ENCODE results near the gene TSHZ2.

GRCh38 chr20:53068241-53068640 lies 96.1 kb downstream of the TSHZ2 start:
- TF ChIP-seq, protein P1, sequence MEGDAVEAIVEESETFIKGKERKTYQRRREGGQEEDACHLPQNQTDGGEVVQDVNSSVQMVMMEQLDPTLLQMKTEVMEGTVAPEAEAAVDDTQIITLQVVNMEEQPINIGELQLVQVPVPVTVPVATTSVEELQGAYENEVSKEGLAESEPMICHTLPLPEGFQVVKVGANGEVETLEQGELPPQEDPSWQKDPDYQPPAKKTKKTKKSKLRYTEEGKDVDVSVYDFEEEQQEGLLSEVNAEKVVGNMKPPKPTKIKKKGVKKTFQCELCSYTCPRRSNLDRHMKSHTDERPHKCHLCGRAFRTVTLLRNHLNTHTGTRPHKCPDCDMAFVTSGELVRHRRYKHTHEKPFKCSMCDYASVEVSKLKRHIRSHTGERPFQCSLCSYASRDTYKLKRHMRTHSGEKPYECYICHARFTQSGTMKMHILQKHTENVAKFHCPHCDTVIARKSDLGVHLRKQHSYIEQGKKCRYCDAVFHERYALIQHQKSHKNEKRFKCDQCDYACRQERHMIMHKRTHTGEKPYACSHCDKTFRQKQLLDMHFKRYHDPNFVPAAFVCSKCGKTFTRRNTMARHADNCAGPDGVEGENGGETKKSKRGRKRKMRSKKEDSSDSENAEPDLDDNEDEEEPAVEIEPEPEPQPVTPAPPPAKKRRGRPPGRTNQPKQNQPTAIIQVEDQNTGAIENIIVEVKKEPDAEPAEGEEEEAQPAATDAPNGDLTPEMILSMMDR (IDR thresholded peaks at IDR 0.05; ENCODE audit: low read depth, low read length) = no peak
- no peak for TF ChIP-seq EZH2phosphoT487 (IDR thresholded peaks at IDR 0.05; ENCODE audit: low read depth)
